Raji (cell line): ENCODE measurements around the gene COASY.

ENCODE experiments used
- POLR2A ChIP-seq: IDR thresholded peaks from 2 replicates; pipeline ENCODE4 v1.6.1; 2011; ENCODE audit warnings: low read depth, low read length, control low read depth; ENCODE audit not compliant: insufficient read depth

Gene COASY

GRCh38 chr17:42522798-42523278 lies 39.1 kb upstream of the COASY start:
- TF ChIP-seq POLR2A, result no peak

GRCh38 chr17:42525221-42525620 lies 36.7 kb upstream of the COASY start:
- TF ChIP-seq POLR2A, result no peak

- no peak for TF ChIP-seq POLR2A
These were observed 35.9 kb upstream of the COASY start for GRCh38 chr17:42526031-42526444.

GRCh38 chr17:42527932-42528331 lies 34.0 kb upstream of the COASY start:
- TF ChIP-seq POLR2A, result no peak

GRCh38 chr17:42529061-42529460 lies 32.9 kb upstream of the COASY start:
- TF ChIP-seq POLR2A, result no peak

- TF ChIP-seq POLR2A, result no peak
These were observed 30.9 kb upstream of the COASY start for GRCh38 chr17:42530952-42531454.

GRCh38 chr17:42531455-42532354 lies 30.2 kb upstream of the COASY start:
- no peak for TF ChIP-seq POLR2A

- no peak; the same call in 1 of the 2 replicates for TF ChIP-seq POLR2A
These were observed 26.5 kb upstream of the COASY start for GRCh38 chr17:42535155-42536047.

- TF ChIP-seq POLR2A, result peak; percentile 62
These were observed 25.9 kb upstream of the COASY start, which contains the start of gene NAGLU for GRCh38 chr17:42536048-42536371. Gene NAGLU (plus strand): TSS chr17:42536241. CDS start chr17:42536273, 32 bp downstream.

GRCh38 chr17:42536372-42537155 lies 25.4 kb upstream of the COASY start:
- TF ChIP-seq POLR2A, result peak; percentile 25; the same call in 1 of the 2 replicates

GRCh38 chr17:42537156-42537805 lies 24.7 kb upstream of the COASY start:
- TF ChIP-seq POLR2A, result no peak

GRCh38 chr17:42537826-42538451 lies 24.0 kb upstream of the COASY start:
- TF ChIP-seq POLR2A, result 0 out of 2 replicates have a peak, but pooled peaks have one; percentile 12

GRCh38 chr17:42538482-42538881 lies 23.5 kb upstream of the COASY start:
- no peak for TF ChIP-seq POLR2A

GRCh38 chr17:42541041-42541833 lies 20.7 kb upstream of the COASY start:
- no peak for TF ChIP-seq POLR2A
